Suprapubic skin (tissue), 4 donors: ENCODE measurements around the gene YWHAH. TPM values are rescaled to one million over a fixed set of nuclear protein-coding genes. Genes with fewer than 3 reads are reported as not detected.
"Not testable (repeated sequence)": the region's sequence is repeated elsewhere in the genome, so short reads cannot be mapped to it uniquely, and the experiment has no call there.

ENCODE experiments used
- DNase-seq, 2 donors: peaks; one replicate each; pipeline ENCODE4 v3.0.0-alpha.2; 2019; ENCODE audit warnings: low spot score in 2 of 2
- H3K27ac ChIP-seq: fragments of 200-600 bp; sonication (generic); one replicate; pipeline ENCODE4 v1.5.1; 2019
- H3K27me3 ChIP-seq: fragments of 200-600 bp; sonication (generic); one replicate; pipeline ENCODE4 v1.5.1; 2019
- H3K36me3 ChIP-seq: fragments of 200-600 bp; sonication (generic); one replicate; pipeline ENCODE4 v1.5.1; 2019
- H3K4me1 ChIP-seq: fragments of 200-600 bp; sonication (generic); one replicate; pipeline ENCODE4 v1.5.1; 2019
- H3K4me3 ChIP-seq: fragments of 200-600 bp; sonication (generic); one replicate; pipeline ENCODE4 v1.5.1; 2019; ENCODE audit warnings: mild to moderate bottlenecking
- H3K9me3 ChIP-seq: fragments of 200-600 bp; sonication (generic); one replicate; pipeline ENCODE4 v1.5.1; 2019
- CTCF ChIP-seq, 2 donors: fragments of 200-600 bp in 1 of 2; fragments of 450-650 bp in 1 of 2; sonication (generic) in 1 of 2; IDR thresholded peaks; one replicate each; pipeline ENCODE4 v1.5.1; 2016 to 2019; ENCODE audit warnings: antibody characterized with exemption in 2 of 2, mild to moderate bottlenecking in 1 of 2, moderate library complexity in 1 of 2
- EP300 ChIP-seq: sonication (generic); formaldehyde crosslinking; IDR thresholded peaks from one replicate; pipeline ENCODE4 v1.6.1; 2017; ENCODE audit warnings: antibody characterized with exemption
- POLR2A ChIP-seq, 2 donors: fragments of 450-650 bp; IDR thresholded peaks; one replicate each; pipeline ENCODE4 v1.6.1; 2017; ENCODE audit warnings: antibody characterized with exemption in 2 of 2, mild to moderate bottlenecking in 2 of 2, moderate library complexity in 2 of 2
- POLR2AphosphoS5 ChIP-seq, 3 donors: sonication (generic); formaldehyde crosslinking; IDR thresholded peaks; one replicate each; pipeline ENCODE4 v1.6.1; 2017; ENCODE audit warnings: antibody characterized with exemption in 3 of 3
- WGBS: methylation state at CpG from one replicate; pipeline ENCODE4 v1.1.5; 2018; 5-methylcytosine and 5-hydroxymethylcytosine counted together
- total RNA-seq, 4 donors: library from RNA; depleted of rRNA; stranded (reverse); fragments of >200 nt; gene quantifications; one replicate each; pipeline ENCODE4 v1.1.0, GENCODE V29; 2016

YWHAH gene
- total RNA-seq, 4 donors from 2014 or later, result 52.9 to 76.6 (median 66.4) TPM

GRCh38 chr22:31977141-31977841, 33.0 kb downstream of the YWHAH start:
- Histone ChIP-seq H3K4me3 (no peak overlapping the region), H3K27me3 (no peaks in the 10 kb centered on the region), H3K9me3 (no peaks in the 10 kb centered on the region), H3K36me3 (no peaks in the 10 kb centered on the region), H3K4me1 (no peaks in the 10 kb centered on the region), H3K27ac (no peak overlapping the region)
- TF ChIP-seq POLR2A (IDR thresholded peaks at IDR 0.05) (peak in 1 of 2 donors; percentile 2), EP300 (no peak), POLR2AphosphoS5 (IDR thresholded peaks at IDR 0.05) (no peak), CTCF (IDR thresholded peaks at IDR 0.05) (peak; percentile 52 to 65)
- DNase-seq, result peak in 1 of 2 donors; percentile 78
- 10% methylated on average over 8 of the region's 9 CpGs for WGBS

- Histone ChIP-seq H3K4me1 (no peaks in the 10 kb centered on the region), H3K4me3 (no peak overlapping the region), H3K9me3 (no peaks in the 10 kb centered on the region), H3K27me3 (no peaks in the 10 kb centered on the region), H3K27ac (no peak overlapping the region), H3K36me3 (no peaks in the 10 kb centered on the region)
- TF ChIP-seq POLR2A (IDR thresholded peaks at IDR 0.05) (no peak), CTCF (IDR thresholded peaks at IDR 0.05) (no peak), EP300 (no peak), POLR2AphosphoS5 (IDR thresholded peaks at IDR 0.05) (no peak)
- DNase-seq, result no peak
- 84% methylated on average over 3 of the region's 3 CpGs for WGBS
Measured at GRCh38 chr22:31977939-31978338, 33.6 kb downstream of the YWHAH start.

- H3K36me3 ChIP-seq, result no peaks in the 10 kb centered on the region
- no peak overlapping the region for H3K27ac ChIP-seq
- H3K4me3 ChIP-seq, result no peak overlapping the region
- WGBS, result 65% methylated on average over 4 of the region's 4 CpGs
- no peaks in the 10 kb centered on the region for H3K9me3 ChIP-seq
- no peaks in the 10 kb centered on the region for H3K27me3 ChIP-seq
- TF ChIP-seq POLR2AphosphoS5 (IDR thresholded peaks at IDR 0.05) (no peak), CTCF (IDR thresholded peaks at IDR 0.05) (no peak), POLR2A (IDR thresholded peaks at IDR 0.05) (no peak), EP300 (no peak)
- H3K4me1 ChIP-seq, result no peaks in the 10 kb centered on the region
- no peak for DNase-seq
Measured at GRCh38 chr22:31980628-31981027, 36.3 kb downstream of the YWHAH start.

GRCh38 chr22:31981976-31982375, 37.6 kb downstream of the YWHAH start:
- H3K4me1 ChIP-seq, H3K27me3 ChIP-seq, DNase-seq, H3K27ac ChIP-seq, H3K4me3 ChIP-seq, H3K9me3 ChIP-seq, H3K36me3 ChIP-seq: not testable (repeated sequence)
- 100% methylated on average over 8 of the region's 8 CpGs for WGBS

- DNase-seq, result no peak
- 61% methylated on average over 6 of the region's 6 CpGs for WGBS
- Histone ChIP-seq H3K9me3 (no peaks in the 10 kb centered on the region), H3K4me1 (no peaks in the 10 kb centered on the region), H3K27me3 (no peaks in the 10 kb centered on the region), H3K36me3 (no peaks in the 10 kb centered on the region), H3K4me3 (no peak overlapping the region), H3K27ac (no peak overlapping the region)
- TF ChIP-seq POLR2A (IDR thresholded peaks at IDR 0.05) (no peak), EP300 (no peak), POLR2AphosphoS5 (IDR thresholded peaks at IDR 0.05) (no peak), CTCF (IDR thresholded peaks at IDR 0.05) (no peak)
Measured at GRCh38 chr22:31983911-31984656, 39.7 kb downstream of the YWHAH start.
